Measurements from ENCODE around the gene AGBL4. TPM values are rescaled to one million over a fixed set of nuclear protein-coding genes. Genes with fewer than 3 reads are reported as not detected.

AGBL4 gene
- polyA plus RNA-seq, 1 experiment = not detected

GRCh38 chr1:48555271-48555670, 1468.5 kb downstream of the AGBL4 start:
- no peak for TF ChIP-seq CTCF (IDR thresholded peaks at IDR 0.05; ENCODE audit: low read depth, low read length)
- no peak for DNase-seq (ENCODE audit: low read depth, low spot score)
- H3K27me3 ChIP-seq (ENCODE audit: control insufficient read depth, insufficient read depth, low read length) = no peaks in the 10 kb centered on the region
- ChIA-PET CTCF (no interaction called here), POLR2A (no interaction called here)
- no peak overlapping the region for H3K4me3 ChIP-seq (ENCODE audit: low read depth, low read length)
- no peaks in the 10 kb centered on the region for H3K9me3 ChIP-seq (ENCODE audit: control insufficient read depth, insufficient read depth, low read length)
- no peak overlapping the region for H3K27ac ChIP-seq (ENCODE audit: low read depth, low read length)

- Histone ChIP-seq H3K4me3 (ENCODE audit: low read depth, low read length) (no peak overlapping the region), H3K27me3 (ENCODE audit: control insufficient read depth, insufficient read depth, low read length) (no peaks in the 10 kb centered on the region), H3K9me3 (ENCODE audit: control insufficient read depth, insufficient read depth, low read length) (no peaks in the 10 kb centered on the region), H3K27ac (ENCODE audit: low read depth, low read length) (no peak overlapping the region)
- DNase-seq (ENCODE audit: low read depth, low spot score) = no peak
- TF ChIP-seq CTCF (IDR thresholded peaks at IDR 0.05; ENCODE audit: low read depth, low read length) = no peak
- ChIA-PET CTCF (no interaction called here), POLR2A (no interaction called here)
Measured at GRCh38 chr1:48552903-48553606, 1470.7 kb downstream of the AGBL4 start.

GRCh38 chr1:48552420-48552819, 1471.3 kb downstream of the AGBL4 start:
- Histone ChIP-seq H3K27ac (ENCODE audit: low read depth, low read length) (no peak overlapping the region), H3K4me3 (ENCODE audit: low read depth, low read length) (no peak overlapping the region), H3K9me3 (ENCODE audit: control insufficient read depth, insufficient read depth, low read length) (no peaks in the 10 kb centered on the region), H3K27me3 (ENCODE audit: control insufficient read depth, insufficient read depth, low read length) (no peaks in the 10 kb centered on the region)
- CTCF ChIA-PET = no interaction called here
- DNase-seq (ENCODE audit: low read depth, low spot score) = no peak
- no peak for TF ChIP-seq CTCF (IDR thresholded peaks at IDR 0.05; ENCODE audit: low read depth, low read length)
- POLR2A ChIA-PET = no interaction called here

GRCh38 chr1:48548985-48549384, 1474.8 kb downstream of the AGBL4 start:
- H3K4me3 ChIP-seq (ENCODE audit: low read depth, low read length) = no peak overlapping the region
- H3K9me3 ChIP-seq (ENCODE audit: control insufficient read depth, insufficient read depth, low read length) = no peaks in the 10 kb centered on the region
- TF ChIP-seq CTCF (IDR thresholded peaks at IDR 0.05; ENCODE audit: low read depth, low read length) = no peak
- ChIA-PET CTCF (no interaction called here), POLR2A (no interaction called here)
- H3K27me3 ChIP-seq (ENCODE audit: control insufficient read depth, insufficient read depth, low read length) = no peaks in the 10 kb centered on the region
- no peak overlapping the region for H3K27ac ChIP-seq (ENCODE audit: low read depth, low read length)
- no peak for DNase-seq (ENCODE audit: low read depth, low spot score)

- no peaks in the 10 kb centered on the region for H3K27me3 ChIP-seq (ENCODE audit: control insufficient read depth, insufficient read depth, low read length)
- H3K9me3 ChIP-seq (ENCODE audit: control insufficient read depth, insufficient read depth, low read length) = no peaks in the 10 kb centered on the region
- no peak overlapping the region for H3K27ac ChIP-seq (ENCODE audit: low read depth, low read length)
- POLR2A ChIA-PET = no interaction called here
- no peak for TF ChIP-seq CTCF (IDR thresholded peaks at IDR 0.05; ENCODE audit: low read depth, low read length)
- no peak for DNase-seq (ENCODE audit: low read depth, low spot score)
- CTCF ChIA-PET = no interaction called here
- H3K4me3 ChIP-seq (ENCODE audit: low read depth, low read length) = no peak overlapping the region
Measured at GRCh38 chr1:48547561-48548220, 1476.1 kb downstream of the AGBL4 start.

All from AG04450 (cell line).